ENCODE measurements around the gene PEX14. TPM values are rescaled to one million over a fixed set of nuclear protein-coding genes. Genes with fewer than 3 reads are reported as not detected.

The PEX14 gene
- total RNA-seq, 1 experiment from 2014 or later = 29.3 TPM

DNA sequence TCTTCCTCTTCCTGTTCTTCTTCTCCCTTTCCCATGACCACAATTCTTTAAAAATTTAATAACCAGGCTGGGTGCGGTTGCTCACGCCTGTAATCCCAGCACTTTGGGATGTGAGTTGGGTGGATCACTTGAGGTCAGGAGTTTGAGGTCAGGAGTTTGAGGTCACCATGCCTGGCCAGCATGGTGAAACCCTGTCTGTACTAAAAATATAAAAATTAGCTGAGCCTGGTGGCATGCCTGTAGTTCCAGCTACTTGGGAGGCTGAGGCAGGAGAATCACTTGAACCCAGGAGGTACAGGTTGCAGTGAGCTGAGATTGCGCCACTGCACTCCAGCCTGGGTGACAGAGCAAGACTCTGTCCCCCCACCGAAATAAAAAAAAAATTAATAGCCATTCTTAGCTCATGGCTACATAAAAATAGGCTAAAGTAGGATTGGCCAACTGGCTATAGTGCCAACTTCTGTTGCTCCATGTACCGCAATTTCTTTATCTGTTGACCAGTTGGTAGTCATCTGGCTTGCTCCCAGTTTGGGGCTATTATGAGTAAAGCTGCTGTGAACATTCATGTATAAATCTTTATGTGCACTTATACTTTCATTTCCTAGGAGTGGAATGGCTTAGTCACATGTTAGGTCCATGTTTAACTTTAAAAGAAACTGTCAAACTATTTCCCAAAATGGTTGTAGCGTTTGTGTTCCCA, 136.3 kb downstream of the PEX14 start:
- RAD21 ChIA-PET (ENCODE audit: low non-redundant PET in 1 of 2, low total read pairs in 2 of 2, uncharacterized antibody in 2 of 2, unreplicated experiment in 2 of 2) = no interaction called here

DNA sequence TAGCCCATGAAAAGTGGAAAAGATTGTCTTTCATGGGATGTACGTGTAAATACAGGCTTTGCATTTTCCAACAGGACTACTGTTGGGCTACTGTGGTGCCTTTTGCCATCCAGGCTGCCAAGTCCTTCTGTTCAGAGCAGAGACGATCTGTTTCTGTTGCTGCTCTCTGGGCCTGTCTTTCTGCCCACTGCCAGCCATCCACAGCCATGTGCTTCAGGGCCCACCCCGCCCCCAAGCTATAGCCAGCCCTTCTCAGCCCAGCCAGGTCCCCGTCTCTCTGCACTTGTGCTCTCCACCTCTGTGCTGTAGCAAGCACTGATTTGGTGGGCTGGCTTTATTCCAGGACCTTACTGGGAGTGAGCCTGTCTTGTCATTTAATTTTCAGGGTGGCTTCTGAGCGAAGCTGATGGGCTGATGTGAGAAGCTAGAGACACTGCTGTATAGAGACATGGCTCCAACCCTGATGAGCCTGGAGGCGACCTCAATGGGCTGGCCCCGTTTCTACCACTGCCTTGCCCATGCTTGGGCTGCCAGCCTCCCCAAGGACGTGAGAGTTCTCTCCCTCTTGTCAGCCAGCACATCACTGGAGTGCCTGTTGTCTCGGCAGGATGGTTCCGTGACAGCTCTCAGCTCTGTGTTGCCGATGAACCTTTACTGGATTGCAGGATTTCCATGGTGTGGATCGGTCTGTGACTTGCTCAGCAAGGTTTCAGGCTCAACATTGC, 137.8 kb downstream of the PEX14 start:
- intact Hi-C loops (cut with micrococcal nuclease) = no loop called here
- H3K27me3 ChIP-seq (ENCODE audit: insufficient read depth, low read length) = no peaks in the 10 kb centered on the region
- no peaks in the 10 kb centered on the region for H3K9me3 ChIP-seq (ENCODE audit: control insufficient read depth in 1 of 2, insufficient read depth in 1 of 2, low read depth in 1 of 2, low read length in 2 of 2)
- no peaks in the 10 kb centered on the region for H3K4me1 ChIP-seq (ENCODE audit: control insufficient read depth in 1 of 2, insufficient read depth in 2 of 2, low read length in 2 of 2)
- ChIA-PET POLR2A (no interaction called here), CTCF (no interaction called here), RAD21 (ENCODE audit: low non-redundant PET in 1 of 2, low total read pairs in 2 of 2, uncharacterized antibody in 2 of 2, unreplicated experiment in 2 of 2) (no interaction called here)
- TF ChIP-seq EZH2 (IDR thresholded peaks at IDR 0.05) (no peak), YY1 (IDR thresholded peaks at IDR 0.05; ENCODE audit: extremely low read depth, insufficient replicate concordance, low read depth, low read length) (no peak)
- TF ChIP-seq, protein P1, sequence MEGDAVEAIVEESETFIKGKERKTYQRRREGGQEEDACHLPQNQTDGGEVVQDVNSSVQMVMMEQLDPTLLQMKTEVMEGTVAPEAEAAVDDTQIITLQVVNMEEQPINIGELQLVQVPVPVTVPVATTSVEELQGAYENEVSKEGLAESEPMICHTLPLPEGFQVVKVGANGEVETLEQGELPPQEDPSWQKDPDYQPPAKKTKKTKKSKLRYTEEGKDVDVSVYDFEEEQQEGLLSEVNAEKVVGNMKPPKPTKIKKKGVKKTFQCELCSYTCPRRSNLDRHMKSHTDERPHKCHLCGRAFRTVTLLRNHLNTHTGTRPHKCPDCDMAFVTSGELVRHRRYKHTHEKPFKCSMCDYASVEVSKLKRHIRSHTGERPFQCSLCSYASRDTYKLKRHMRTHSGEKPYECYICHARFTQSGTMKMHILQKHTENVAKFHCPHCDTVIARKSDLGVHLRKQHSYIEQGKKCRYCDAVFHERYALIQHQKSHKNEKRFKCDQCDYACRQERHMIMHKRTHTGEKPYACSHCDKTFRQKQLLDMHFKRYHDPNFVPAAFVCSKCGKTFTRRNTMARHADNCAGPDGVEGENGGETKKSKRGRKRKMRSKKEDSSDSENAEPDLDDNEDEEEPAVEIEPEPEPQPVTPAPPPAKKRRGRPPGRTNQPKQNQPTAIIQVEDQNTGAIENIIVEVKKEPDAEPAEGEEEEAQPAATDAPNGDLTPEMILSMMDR (IDR thresholded peaks at IDR 0.05 in 2 of 3, conservative IDR thresholded peaks at IDR 0.05 in 1 of 3; ENCODE audit: borderline replicate concordance in 1 of 3, insufficient read depth in 1 of 3, low read depth in 2 of 3, low read length in 2 of 3) = no peak
- H3K79me2 ChIP-seq (ENCODE audit: insufficient read depth, low read length) = no peaks in the 10 kb centered on the region
- no peaks in the 10 kb centered on the region for H3K36me3 ChIP-seq (ENCODE audit: control insufficient read depth in 1 of 2, insufficient read depth in 2 of 2, low read length in 2 of 2)
- no peak overlapping the region for H3K27ac ChIP-seq (ENCODE audit: low read depth, low read length)
- H3K9ac ChIP-seq (ENCODE audit: low read length) = no peak overlapping the region
- ATAC-seq (no peak), DNase-seq (ENCODE audit: low read depth, low spot score) (no peak)
- H3K9me2 ChIP-seq (ENCODE audit: insufficient read depth) = no peaks in the 10 kb centered on the region
- no peak overlapping the region for H3K4me3 ChIP-seq (replicated peaks in 1 of 2; ENCODE audit: low read depth in 1 of 2, low read length in 2 of 2)
- no TSS peak for BruUV-seq (replicated peaks)
- H2AFZ ChIP-seq (ENCODE audit: low read depth, low read length, poor library complexity, severe bottlenecking) = no peak overlapping the region
- H4K20me1 ChIP-seq (ENCODE audit: insufficient read depth) = no peaks in the 10 kb centered on the region
- no peak overlapping the region for H3K4me2 ChIP-seq (ENCODE audit: low read length)

More for the DNA sequence above, 136.3 kb downstream of the PEX14 start:
- Histone ChIP-seq H4K20me1 (ENCODE audit: insufficient read depth) (no peaks in the 10 kb centered on the region), H3K36me3 (ENCODE audit: control insufficient read depth in 1 of 2, insufficient read depth in 2 of 2, low read length in 2 of 2) (no peaks in the 10 kb centered on the region), H3K9me3 (ENCODE audit: control insufficient read depth in 1 of 2, insufficient read depth in 1 of 2, low read depth in 1 of 2, low read length in 2 of 2) (no peaks in the 10 kb centered on the region), H3K27ac (ENCODE audit: low read depth, low read length) (no peak overlapping the region), H3K9ac (ENCODE audit: low read length) (no peak overlapping the region), H3K4me1 (ENCODE audit: control insufficient read depth in 1 of 2, insufficient read depth in 2 of 2, low read length in 2 of 2) (no peaks in the 10 kb centered on the region), H2AFZ (ENCODE audit: low read depth, low read length, poor library complexity, severe bottlenecking) (no peak overlapping the region), H3K4me2 (ENCODE audit: low read length) (no peak overlapping the region), H3K27me3 (ENCODE audit: insufficient read depth, low read length) (no peaks in the 10 kb centered on the region), H3K9me2 (ENCODE audit: insufficient read depth) (no peaks in the 10 kb centered on the region), H3K79me2 (ENCODE audit: insufficient read depth, low read length) (no peaks in the 10 kb centered on the region), H3K4me3 (replicated peaks in 1 of 2; ENCODE audit: low read depth in 1 of 2, low read length in 2 of 2) (no peak overlapping the region)
- POLR2A ChIA-PET = no interaction called here
- no peak for TF ChIP-seq ZNF274 (IDR thresholded peaks at IDR 0.05; ENCODE audit: low read depth, low read length)
- TF ChIP-seq, protein P2, sequence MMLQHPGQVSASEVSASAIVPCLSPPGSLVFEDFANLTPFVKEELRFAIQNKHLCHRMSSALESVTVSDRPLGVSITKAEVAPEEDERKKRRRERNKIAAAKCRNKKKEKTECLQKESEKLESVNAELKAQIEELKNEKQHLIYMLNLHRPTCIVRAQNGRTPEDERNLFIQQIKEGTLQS (IDR thresholded peaks at IDR 0.05) = no peak
- TF ChIP-seq, protein P3, sequence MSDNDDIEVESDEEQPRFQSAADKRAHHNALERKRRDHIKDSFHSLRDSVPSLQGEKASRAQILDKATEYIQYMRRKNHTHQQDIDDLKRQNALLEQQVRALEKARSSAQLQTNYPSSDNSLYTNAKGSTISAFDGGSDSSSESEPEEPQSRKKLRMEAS (IDR thresholded peaks at IDR 0.05) = no peak
- BruUV-seq (replicated peaks) = no TSS peak
- ATAC-seq = no peak
- intact Hi-C loops (cut with micrococcal nuclease) = no loop called here
- CTCF ChIA-PET = no interaction called here
- no peak for DNase-seq (ENCODE audit: low read depth, low spot score)
